Activated CD4-positive, alpha-beta T cell treated with anti-CD3 and anti-CD28 coated beads, Interleukin-2, Interleukin-4, amounts not matched to agents 100 ng/mL and 50 ng/mL, durations not matched to agents 16 hours and 8 hours (primary cell): ENCODE measurements around the gene JUNB.

ENCODE experiments used
- DNase-seq: peaks from one replicate; pipeline ENCODE4 v3.0.0-alpha.2; 2020; ENCODE audit warnings: low spot score

JUNB gene

GRCh38 chr19:12774588-12775555 is 16.4 kb upstream of the JUNB start, which contains the start of gene HOOK2:
TSS of gene HOOK2 (minus strand) at chr19:12775552. CDS start at chr19:12775449, 103 bp downstream.
- DNase-seq, result no peak

- peak; percentile 86 for DNase-seq
Measured at GRCh38 chr19:12777217-12778016, 13.9 kb upstream of the JUNB start.

DNA sequence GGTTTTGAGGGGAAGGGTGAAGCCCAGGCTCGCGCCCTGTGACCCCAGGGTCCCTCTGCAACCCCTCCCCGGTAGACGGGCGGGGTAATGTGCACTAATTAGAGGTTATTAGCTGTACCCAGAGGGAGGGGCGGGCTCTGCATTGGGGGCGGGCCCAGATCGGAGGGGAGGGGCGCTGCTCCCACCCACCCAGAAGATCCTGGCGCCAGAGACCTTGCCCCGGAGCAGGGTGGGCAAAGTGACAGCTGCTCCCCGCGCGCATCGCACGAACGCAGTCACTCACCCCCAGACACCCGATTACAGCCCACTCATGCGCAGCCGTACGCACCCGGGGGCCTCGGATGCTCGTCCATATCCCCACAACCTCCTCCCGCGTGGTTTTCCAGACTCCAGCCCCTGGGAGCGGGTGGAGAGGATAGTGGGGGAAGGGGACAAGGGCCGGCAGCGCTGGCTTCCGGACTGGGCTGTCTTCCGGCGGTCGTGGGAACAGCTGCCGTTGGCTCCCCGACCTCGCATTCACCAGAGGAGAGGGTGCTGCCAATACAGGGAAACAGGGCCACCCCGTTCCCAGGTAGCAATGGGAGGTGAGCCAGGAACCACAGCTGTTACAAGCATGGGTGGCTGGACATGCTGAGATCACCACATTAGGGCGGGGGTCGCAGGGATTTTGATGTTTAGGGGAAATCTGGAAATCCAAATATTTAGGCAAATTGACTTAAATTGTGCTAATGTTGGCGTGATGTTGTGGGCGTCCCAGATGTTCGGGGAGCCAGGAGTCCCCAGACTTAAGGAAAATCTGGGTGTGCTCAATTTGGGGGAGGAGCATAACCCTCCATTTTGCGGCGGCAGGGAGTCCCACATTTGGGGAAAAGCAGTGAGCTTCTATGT is 13.0 kb upstream of the JUNB start:
- DNase-seq, result peak; percentile 61

DNA sequence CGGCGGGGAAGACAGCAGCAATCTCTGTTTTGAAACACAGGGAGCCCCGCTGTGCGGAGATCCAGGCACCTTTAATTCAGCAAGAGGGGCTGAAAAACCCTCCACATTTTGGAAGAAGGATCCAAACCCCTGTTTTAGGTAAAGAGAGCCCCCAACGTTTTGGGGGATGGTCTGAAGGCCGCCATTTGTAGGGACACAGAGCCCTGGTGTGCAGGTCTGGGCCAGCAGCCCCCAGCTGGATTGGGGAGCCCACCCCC is 12.5 kb upstream of the JUNB start:
- DNase-seq, result no peak

DNA sequence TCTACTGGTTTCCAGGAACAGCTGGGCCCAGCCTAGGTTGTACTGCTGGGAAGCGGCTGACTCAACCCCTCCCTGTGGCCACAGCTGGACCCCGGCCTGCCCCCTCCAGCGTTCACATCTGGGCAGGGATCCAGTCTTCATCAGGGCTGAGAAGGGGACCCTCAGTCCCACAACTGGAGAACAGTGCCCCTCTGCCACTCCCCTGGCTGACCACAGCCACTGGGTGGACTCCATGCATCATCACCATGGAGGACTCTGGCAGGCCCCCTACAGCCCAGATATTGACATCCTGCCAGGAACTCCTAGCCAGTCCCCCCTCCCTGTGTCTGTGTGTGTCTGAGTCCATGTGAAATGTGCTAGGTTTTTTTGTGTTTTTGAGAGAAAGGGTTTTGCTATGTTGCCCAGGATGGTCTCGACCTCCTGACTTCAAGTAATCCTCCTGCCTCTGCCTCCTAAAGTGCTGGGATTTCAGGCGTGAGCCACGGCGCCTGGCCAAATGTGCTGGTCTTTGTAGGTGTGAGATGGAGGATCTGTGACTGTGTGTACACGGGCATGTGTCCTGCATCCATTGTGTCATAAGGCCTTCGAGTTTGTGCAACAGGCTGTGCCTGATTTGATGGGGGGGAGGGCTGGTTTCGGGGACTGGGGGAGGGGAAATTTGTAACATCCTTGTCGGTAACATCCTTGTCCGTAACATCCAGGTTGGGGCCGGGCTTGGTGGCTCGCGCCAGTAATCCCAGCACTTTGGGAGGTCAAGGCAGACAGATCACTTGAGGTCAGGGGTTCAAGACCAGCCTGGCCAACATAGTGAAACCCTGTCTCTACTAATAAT is 11.9 kb upstream of the JUNB start:
- DNase-seq, result no peak

- DNase-seq, result no peak
Measured at GRCh38 chr19:12782174-12782423, 9.2 kb upstream of the JUNB start.

GRCh38 chr19:12782424-12783290 is 8.6 kb upstream of the JUNB start:
- peak; percentile 94 for DNase-seq

DNA sequence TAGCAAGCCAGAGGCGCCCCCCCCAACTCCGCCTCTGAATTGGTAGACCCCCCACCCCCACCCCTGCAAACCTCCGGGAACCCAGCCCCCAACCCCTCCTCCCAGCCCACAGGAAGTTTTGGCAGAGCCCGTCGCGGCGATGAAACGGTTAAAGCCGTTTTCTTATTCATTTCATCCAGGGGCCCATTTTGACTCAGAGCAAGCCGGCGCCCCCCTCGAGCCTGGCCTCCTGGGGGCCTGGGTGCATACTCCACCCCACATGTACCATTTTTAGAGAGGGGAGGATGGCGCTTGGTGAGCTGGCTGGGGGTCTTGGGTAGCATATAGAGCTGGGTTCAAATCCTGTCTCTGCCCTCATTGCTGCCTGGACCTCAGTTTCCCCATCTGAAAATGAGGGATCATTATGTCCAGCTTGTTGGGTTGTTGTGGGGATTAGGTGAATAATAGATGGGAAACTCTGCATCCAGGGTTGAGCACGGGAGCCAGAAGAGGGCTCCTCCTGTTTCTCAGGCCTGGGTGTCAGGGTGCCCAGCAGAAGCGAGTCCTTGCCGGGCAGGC is 7.9 kb upstream of the JUNB start:
- DNase-seq, result peak; percentile 91

DNA sequence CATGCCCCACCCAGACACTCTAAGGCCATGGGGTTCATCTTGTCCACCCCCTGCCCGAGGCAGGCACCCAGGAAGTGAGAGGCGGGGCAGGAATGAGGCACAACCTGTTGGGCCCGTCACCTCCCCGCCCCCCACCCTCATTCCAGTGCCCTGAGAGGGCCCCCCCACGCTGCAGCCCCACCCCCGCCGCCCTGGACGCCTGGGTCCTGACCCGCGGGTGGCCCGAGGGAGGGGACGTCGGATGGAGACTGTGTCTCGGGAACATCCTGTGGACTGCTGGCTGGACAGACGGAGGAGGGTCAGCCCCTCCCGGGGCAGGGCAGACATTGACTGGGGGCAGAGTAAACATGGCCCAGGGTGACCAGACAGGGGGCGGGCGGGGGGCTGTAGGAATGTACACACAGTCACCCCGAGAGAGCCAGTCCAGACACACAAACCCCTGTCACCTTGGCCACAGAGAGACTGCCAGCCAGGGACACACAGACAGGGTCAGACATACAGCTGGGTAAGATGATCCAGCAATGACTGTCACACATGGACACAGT is 7.4 kb upstream of the JUNB start:
- peak; percentile 44 for DNase-seq

- DNase-seq, result peak; percentile 36
Measured at GRCh38 chr19:12784394-12784870, 6.9 kb upstream of the JUNB start.

GRCh38 chr19:12784871-12785430 is 6.3 kb upstream of the JUNB start:
- peak; percentile 52 for DNase-seq

GRCh38 chr19:12785431-12786031 is 5.8 kb upstream of the JUNB start:
- DNase-seq, result no peak

- DNase-seq, result no peak
Measured at GRCh38 chr19:12786141-12786870, 5.0 kb upstream of the JUNB start.

DNA sequence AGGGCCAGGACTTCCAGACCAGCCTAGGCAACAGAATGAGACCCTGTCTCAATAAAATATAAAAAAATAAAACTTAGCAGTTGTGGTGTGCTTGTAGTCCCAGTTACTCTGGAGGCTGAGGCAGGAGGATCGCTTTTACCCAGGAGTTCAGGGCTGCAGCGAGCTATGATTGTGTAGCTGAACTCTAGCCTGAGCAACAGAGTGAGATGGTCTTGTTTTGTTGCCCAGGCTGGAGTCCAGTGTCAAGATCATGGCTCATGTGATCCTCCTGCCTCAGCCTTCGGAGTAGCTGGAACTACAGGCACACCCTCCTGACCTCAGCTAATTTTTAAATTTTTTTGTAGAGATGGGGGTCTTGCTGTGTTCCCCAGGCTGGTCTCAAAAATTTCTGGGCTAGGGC is 4.3 kb upstream of the JUNB start:
- DNase-seq, result no peak

- no peak for DNase-seq
Measured at GRCh38 chr19:12787458-12787857, 3.8 kb upstream of the JUNB start.

GRCh38 chr19:12788042-12788681 is 3.1 kb upstream of the JUNB start:
- no peak for DNase-seq

DNA sequence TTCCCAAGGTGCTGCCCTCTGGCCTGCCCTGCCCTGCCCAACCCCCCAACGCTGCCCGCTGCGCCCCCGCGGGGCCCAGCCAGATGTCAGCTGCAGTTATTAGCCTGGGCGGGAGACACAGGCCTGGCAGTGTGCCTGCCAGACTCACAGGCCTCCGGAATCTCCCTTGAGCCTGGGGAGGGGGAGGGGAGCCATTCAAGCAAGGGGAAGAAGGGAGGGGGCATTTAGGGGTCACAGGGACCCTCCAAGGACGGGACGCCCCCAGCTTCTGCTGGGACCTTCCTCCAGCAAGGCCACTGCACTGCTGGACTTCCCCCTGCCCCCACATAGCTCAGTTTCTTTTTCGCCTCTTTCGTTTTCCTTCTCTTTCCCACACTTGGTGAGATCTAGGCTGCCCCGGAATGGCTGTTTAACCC is 2.6 kb upstream of the JUNB start:
- DNase-seq, result peak; percentile 54
